ENCODE measurements around the gene RAB20. TPM values are rescaled to one million over a fixed set of nuclear protein-coding genes. Genes with fewer than 3 reads are reported as not detected.

RAB20 gene
- total RNA-seq, 1 donor from 2014 or later, result 13.8 TPM

- no peak overlapping the region for H3K4me3 ChIP-seq
- no peaks in the 10 kb centered on the region for H3K9me3 ChIP-seq (replicated peaks)
- H3K36me3 ChIP-seq, result peaks cover 18% of the 10 kb centered on the region
- intact Hi-C loops (cut with micrococcal nuclease), result no loop called here
- TF ChIP-seq CTCF (IDR thresholded peaks at IDR 0.05; ENCODE audit: borderline replicate concordance), result no peak
- DNase-seq, result no peak
- H3K4me1 ChIP-seq, result peaks cover 33% of the 10 kb centered on the region
- H3K27ac ChIP-seq (replicated peaks), result no peak overlapping the region
- H3K27me3 ChIP-seq (ENCODE audit: low read depth), result no peaks in the 10 kb centered on the region
Measured at GRCh38 chr13:110518571-110518970, 43.0 kb downstream of the RAB20 start.

DNA sequence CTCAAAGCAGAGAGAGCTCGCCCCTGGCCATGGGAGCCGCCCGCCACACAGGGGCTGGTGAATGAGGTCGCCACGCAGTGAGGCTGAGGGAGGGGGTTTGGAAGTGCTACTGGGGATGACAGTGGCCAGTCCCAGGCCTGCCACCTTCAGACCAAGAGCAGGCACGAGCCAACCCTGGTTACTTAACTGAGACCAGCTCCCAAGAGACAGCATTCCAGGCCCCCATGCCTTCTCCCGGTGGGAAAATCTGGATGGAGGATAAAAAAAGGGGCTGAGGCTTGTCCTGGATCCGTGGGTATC lies 43.3 kb downstream of the RAB20 start:
- Histone ChIP-seq H3K9me3 (replicated peaks) (no peaks in the 10 kb centered on the region), H3K27ac (replicated peaks) (no peak overlapping the region), H3K4me3 (no peak overlapping the region), H3K4me1 (peaks cover 29% of the 10 kb centered on the region), H3K27me3 (ENCODE audit: low read depth) (no peaks in the 10 kb centered on the region), H3K36me3 (peaks cover 18% of the 10 kb centered on the region)
- intact Hi-C loops (cut with micrococcal nuclease), result no loop called here
- DNase-seq, result no peak
- no peak for TF ChIP-seq CTCF (IDR thresholded peaks at IDR 0.05; ENCODE audit: borderline replicate concordance)

GRCh38 chr13:110517505-110518225 lies 43.9 kb downstream of the RAB20 start:
- no peak for TF ChIP-seq CTCF (IDR thresholded peaks at IDR 0.05; ENCODE audit: borderline replicate concordance)
- Histone ChIP-seq H3K4me1 (peaks cover 27% of the 10 kb centered on the region), H3K4me3 (no peak overlapping the region), H3K36me3 (peaks cover 18% of the 10 kb centered on the region), H3K27me3 (ENCODE audit: low read depth) (no peaks in the 10 kb centered on the region), H3K27ac (replicated peaks) (no peak overlapping the region), H3K9me3 (replicated peaks) (no peaks in the 10 kb centered on the region)
- no peak for DNase-seq
- intact Hi-C loops (cut with micrococcal nuclease), result no loop called here

DNA sequence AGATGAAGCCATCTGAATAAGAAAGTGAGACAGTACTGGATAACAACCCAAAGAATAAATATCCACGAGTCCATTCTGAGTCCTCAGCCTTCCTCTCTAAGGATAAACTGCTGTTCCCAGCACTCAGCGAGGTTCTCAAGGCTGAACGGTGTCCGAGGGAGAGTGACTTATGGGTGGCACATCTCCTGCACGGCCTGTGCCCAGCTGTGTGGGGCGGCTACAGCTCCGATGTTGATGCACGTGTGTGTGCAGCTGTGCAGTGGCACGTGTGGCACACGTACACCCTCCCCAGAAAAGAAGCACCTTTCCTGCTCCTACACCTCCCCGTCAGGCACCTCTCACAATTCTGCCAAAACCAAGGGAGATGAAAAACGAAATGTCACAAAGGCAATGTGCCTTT lies 45.0 kb downstream of the RAB20 start:
- Histone ChIP-seq H3K4me3 (no peak overlapping the region), H3K4me1 (peaks cover 18% of the 10 kb centered on the region), H3K9me3 (replicated peaks) (no peaks in the 10 kb centered on the region), H3K27me3 (ENCODE audit: low read depth) (no peaks in the 10 kb centered on the region), H3K27ac (replicated peaks) (no peak overlapping the region), H3K36me3 (peaks cover 30% of the 10 kb centered on the region)
- DNase-seq, result no peak
- intact Hi-C loops (cut with micrococcal nuclease), result no loop called here
- no peak for TF ChIP-seq CTCF (IDR thresholded peaks at IDR 0.05; ENCODE audit: borderline replicate concordance)

DNA sequence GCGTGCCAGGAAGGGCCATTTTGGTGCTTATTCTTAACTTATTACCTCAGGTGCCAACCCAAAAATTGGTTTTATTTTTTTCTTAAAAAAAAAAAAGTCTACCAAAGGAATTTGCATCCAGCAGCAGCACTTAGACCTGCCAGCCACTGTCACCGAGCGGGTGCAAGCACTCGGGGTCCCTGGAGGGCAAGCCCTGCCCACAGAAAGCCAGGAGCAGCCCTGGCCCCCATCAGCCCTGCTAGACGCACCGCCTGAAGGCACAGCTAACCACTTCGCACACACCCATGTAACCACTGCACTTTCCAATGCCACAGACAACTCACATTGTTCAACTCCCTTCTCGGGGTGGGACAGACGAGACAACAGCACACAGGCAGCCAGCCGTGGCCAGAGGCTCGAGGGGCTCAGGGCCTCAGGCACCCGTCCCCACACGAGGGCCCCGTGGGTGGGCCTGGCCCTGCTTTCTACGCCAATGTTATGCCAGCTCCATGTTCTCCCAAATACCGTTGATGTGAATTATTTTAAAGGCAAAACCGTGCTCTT lies 49.3 kb downstream of the RAB20 start:
- intact Hi-C loops (cut with micrococcal nuclease), result no loop called here
- Histone ChIP-seq H3K4me1 (peaks cover 36% of the 10 kb centered on the region), H3K4me3 (no peak overlapping the region), H3K27ac (replicated peaks) (no peak overlapping the region), H3K36me3 (peaks cover 62% of the 10 kb centered on the region), H3K27me3 (ENCODE audit: low read depth) (no peaks in the 10 kb centered on the region), H3K9me3 (replicated peaks) (no peaks in the 10 kb centered on the region)
- no peak for TF ChIP-seq CTCF (IDR thresholded peaks at IDR 0.05; ENCODE audit: borderline replicate concordance)
- DNase-seq, result no peak

Measured in left ventricle myocardium inferior (tissue), 1 donor.